Measurements from ENCODE around the gene OR6X1. TPM values are rescaled to one million over a fixed set of nuclear protein-coding genes. Genes with fewer than 3 reads are reported as not detected.

The OR6X1 gene
- not detected in 2 replicates for total RNA-seq

GRCh38 chr11:123754101-123754568, at the start of gene OR6X1:
Gene OR6X1 (minus strand): TSS chr11:123754518. CDS start chr11:123754518, 0 bp downstream.

GRCh38 chr11:123741159-123742030, 12.9 kb downstream of the OR6X1 start, which contains the start of gene ZNF202:
Gene ZNF202 (minus strand): TSS chr11:123741660. CDS start chr11:123730888, 10,772 bp downstream.

Other genes starting within 250 kb of the OR6X1 start
- 0.49 TPM in 1 of 2 replicates, not detected in the other for gene SCN3B, start 99.9 kb downstream of the OR6X1 start, total RNA-seq
- 2.7 and 5.3 TPM in 2 replicates for gene ZNF202, start 12.9 kb downstream of the OR6X1 start, total RNA-seq
- gene OR6M1, start 51.8 kb upstream of the OR6X1 start, total RNA-seq: 0.32 TPM in 1 of 2 replicates, not detected in the other
- gene TMEM225, start 131.2 kb upstream of the OR6X1 start, total RNA-seq: not detected in 2 replicates
- gene OR8D4, start 147.6 kb upstream of the OR6X1 start, total RNA-seq: not detected in 2 replicates
- gene OR4D5, start 185.1 kb upstream of the OR6X1 start, total RNA-seq: not detected in 2 replicates
- gene OR6T1, start 189.3 kb upstream of the OR6X1 start, total RNA-seq: not detected in 2 replicates
- not detected in 2 replicates for gene OR10S1, start 223.3 kb upstream of the OR6X1 start, total RNA-seq
- gene OR10G6, start 240.6 kb upstream of the OR6X1 start, total RNA-seq: not detected in 2 replicates

All from cardiac atrium fibroblast (primary cell).